Tongue (tissue), 2 donors: Measurements from ENCODE around the gene ZFHX2. TPM values are rescaled to one million over a fixed set of nuclear protein-coding genes. Genes with fewer than 3 reads are reported as not detected.

Experiments used
- DNase-seq: peaks from one replicate; pipeline ENCODE4 v3.0.0-alpha.2; 2015
- total RNA-seq: library from RNA; depleted of rRNA; stranded (reverse); fragments of >200 nt; gene quantifications from one replicate; pipeline ENCODE4 v1.2.3, GENCODE V29; 2014

The ZFHX2 gene
- total RNA-seq, 1 donor from 2014 or later = 0.31 TPM

DNA sequence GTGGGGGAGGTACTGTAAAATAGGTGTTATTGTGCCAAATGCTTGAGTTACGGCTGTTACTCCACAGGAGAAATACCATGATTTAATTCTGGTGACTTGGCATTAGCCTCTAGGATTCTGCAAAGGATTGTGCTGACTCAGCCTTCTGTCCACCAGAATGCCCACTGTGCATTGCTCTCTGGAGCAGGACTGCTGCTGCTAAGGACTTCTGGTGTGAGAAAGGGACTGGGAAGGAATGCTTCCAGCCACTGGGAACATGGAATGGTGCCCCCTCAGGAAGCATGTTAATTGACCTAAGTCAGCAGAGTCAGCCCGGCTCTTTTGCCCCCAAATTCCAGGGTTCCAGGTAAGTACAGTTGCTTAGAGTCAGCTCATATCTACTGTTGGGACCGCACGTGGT lies 32.9 kb downstream of the ZFHX2 start:
- DNase-seq = no peak

- no peak for DNase-seq
Measured at GRCh38 chr14:23517650-23518326, 33.8 kb downstream of the ZFHX2 start.

DNA sequence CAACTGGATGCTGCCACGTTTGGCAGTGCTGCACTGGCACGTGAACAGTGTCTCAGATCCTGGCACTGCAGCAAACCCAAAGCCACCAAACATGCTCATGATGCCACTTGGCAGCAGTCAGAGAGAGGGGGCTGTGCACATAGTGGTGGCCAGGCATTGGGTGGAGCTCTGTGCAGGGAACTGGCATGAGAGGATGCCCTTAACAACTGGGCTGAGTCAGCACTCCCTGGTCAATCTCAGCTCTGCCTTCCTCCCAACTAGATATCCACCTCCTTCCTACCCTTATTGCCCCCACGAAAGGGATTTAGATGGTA lies 37.0 kb downstream of the ZFHX2 start:
- peak; percentile 44 for DNase-seq

DNA sequence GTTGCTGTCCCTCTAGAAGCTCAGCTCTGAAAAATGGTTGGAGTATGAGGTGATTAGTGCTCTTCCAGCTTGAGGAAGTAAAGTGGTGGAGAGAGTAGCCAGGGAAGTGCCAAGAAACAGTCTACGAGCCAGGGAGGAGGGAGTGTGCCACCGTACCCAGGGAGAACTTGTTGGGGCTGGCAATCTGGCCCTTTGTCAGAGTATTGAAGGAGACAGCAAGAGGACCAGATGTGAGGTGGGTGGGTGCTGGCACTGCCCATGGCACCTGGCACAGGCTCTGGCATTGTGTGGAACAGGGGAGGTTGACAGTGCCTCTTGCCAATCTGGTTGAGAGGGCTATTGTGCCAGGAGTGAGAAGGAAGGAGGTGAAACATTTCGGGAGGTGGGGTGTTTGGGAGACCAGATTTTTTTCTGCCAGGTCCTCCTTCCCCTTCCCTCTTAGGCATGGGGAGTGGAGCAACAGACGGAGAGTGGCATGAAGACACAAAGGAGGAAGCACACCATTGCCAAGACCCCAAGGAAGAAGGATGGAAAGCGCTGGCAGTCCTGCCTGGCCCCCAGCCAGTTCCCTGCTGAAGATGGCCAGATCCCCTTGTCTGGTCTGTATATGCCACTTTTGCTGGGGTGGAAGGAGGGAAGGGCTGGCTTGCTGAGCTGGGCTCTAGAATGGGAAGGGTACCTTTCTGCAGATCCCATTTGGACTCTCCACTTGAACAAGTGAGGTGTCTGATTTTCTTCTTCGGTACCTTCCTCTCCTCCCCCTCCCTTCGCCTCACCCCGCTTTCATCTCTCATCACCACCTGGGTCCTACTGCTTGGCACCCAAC lies 37.5 kb downstream of the ZFHX2 start:
- peak; percentile 36 for DNase-seq

GRCh38 chr14:23513005-23513817 lies 38.4 kb downstream of the ZFHX2 start:
- DNase-seq = peak; percentile 79

GRCh38 chr14:23512156-23512555 lies 39.4 kb downstream of the ZFHX2 start:
- DNase-seq = no peak

DNA sequence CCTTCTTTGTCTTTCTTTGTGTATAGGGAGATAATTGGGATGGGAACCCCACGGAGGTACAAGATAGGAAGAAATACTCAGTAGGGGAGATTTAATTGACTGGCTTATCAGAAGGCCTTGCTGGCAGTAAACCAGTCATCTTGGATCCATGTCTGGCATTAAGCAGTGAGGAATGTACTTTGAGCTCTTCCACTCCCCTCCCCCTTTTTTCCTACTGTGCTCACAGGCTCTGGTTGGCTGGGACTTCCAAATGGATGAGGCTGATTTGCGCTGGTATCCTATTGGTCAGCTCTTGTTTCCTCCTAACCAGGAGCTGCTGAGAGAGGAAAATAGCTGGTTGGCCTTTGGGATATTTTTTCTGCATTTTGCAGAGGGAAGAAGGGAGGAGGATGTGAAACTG lies 57.3 kb downstream of the ZFHX2 start:
- DNase-seq = no peak

DNA sequence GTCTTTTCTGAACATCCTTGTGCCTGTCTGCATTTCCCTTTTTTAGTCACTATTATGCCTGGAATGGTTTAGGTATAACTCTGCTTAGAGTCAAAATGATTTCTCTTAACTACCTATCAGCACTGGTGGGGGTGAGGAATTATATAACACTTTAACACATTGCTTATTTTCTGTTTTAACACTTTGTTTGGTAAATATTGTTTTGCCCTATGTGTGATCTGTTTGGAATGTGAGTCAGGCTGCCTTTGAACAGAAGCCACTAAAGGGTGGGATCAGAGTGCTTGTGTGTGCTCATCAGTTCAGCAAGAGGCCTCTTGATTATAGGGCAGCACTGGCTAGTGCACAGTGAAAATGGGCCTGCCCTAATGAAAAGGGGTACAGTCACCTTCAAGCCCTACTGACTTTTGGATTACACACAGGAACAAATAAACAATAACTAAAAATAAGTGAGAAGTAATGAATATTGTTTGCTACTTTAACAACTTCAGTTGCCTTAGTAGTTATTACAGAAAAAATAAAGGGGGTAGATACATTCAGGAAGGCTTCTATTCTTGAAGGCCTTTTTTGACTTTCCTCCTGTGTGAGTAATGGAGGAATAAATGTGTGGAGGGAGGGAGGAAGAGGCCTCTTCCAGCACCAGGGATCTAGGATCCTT lies 58.8 kb downstream of the ZFHX2 start:
- DNase-seq = no peak

GRCh38 chr14:23487216-23487615 lies 64.3 kb downstream of the ZFHX2 start:
- DNase-seq = no peak

DNA sequence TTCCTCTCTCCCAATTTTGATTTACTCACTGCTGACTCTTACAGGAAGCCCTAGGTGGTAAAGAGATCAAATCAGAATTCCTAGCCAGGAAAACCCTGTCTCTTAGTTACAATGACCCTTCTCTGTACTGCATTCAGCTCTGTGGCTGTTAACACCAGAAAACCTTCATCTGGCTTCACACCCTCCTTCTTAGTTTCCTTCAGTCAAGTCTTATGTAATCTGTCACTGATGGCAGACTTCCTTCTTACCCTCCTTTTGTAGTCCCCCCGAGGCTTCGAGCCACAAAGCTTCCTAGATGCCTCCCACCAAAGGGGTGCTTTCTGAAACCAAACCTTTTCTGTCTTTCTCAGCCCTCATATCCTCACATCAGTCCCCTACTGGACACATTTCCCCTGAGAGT lies 65.5 kb downstream of the ZFHX2 start:
- no peak for DNase-seq

DNA sequence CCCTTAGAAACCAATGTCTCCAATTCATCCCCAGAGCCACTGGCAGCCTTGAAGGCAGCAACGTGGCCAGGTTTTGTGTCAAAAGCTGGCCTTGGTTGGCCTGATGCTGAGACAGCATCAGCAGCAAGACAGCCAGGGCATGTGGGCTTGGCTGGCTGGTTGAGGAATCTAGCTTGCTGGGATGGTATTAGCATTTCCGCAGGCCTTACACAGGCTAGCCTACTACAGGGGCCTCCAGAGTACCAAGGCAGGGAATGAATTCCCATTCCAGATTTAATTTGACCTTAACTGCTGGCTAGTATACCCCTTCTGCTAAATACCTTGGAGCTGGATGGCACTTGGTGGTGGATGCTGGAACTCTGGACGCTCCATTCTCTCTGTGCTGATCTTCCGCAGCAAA lies 66.2 kb downstream of the ZFHX2 start:
- no peak for DNase-seq

DNA sequence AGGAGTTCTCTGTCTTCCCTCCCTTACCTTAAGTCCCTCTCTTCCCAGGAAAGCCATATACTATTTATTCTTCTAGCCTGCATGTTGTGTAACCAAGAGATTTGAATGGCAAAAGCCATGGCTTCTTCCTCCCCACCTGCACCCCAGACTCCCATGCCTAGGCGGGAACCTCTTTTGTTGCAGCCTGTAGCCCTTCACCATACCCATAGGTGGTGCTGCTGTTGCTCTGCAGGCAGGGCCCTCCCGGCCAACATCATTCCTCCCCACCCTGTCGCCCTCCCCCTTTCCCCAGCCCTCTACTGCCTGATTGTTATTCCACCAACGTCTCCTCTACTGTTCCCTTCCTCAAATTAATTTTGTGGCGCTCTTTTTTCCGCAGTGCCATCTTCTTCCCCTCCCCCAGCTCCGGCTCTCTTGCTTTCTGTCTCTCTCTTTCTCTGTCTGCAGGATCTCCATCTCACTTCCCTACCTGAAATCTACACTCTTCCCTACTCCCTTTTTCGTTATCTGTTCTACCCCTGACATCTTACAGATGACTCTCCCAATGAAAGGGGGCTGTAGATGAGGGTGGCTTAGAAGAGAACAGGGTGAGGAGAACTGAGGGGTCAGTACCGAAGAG lies 68.2 kb downstream of the ZFHX2 start:
- DNase-seq = peak; percentile 19

GRCh38 chr14:23482823-23483148 lies 68.8 kb downstream of the ZFHX2 start:
- no peak for DNase-seq

- no peak for DNase-seq
Measured at GRCh38 chr14:23481979-23482822, 69.4 kb downstream of the ZFHX2 start.

GRCh38 chr14:23481362-23481970 lies 70.1 kb downstream of the ZFHX2 start:
- peak; percentile 54 for DNase-seq

DNA sequence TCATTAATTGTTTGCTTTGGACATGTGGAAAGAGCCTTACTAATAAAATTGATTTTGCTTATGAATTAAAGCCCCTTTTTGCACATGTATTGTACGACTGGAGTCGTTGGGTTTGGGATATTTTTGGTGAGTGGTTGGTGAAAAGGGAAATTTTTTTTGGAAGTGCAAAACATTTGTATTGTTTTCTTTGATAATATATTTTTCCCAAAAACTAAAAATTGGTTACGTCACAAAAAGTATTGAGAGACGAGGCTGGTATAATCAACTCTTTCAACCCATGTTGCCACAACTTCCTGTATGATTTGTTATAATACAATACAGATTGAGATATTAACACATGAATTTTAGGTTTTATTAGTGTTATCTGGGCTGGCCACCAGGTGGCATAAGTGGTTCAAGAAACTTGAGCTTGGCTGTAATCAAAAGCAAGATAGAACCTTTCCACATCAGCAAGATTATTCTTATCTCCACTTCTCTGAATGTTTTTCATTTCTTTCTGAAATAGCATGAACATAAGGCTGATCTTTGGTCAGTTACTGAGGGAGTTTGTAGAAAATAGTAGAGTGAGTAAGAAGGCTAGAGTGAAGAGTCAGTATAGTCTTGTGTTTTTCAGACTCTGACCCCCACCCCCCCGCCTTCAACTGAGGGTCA lies 73.3 kb downstream of the ZFHX2 start:
- DNase-seq = peak; percentile 81

GRCh38 chr14:23470947-23471346 lies 80.6 kb downstream of the ZFHX2 start:
- DNase-seq = no peak
